Glomerular visceral epithelial cell (primary cell): ENCODE measurements around the gene USB1.

Experiments used
- DNase-seq: peaks from one replicate; pipeline ENCODE4 v3.0.0-alpha.2; 2016; ENCODE audit errors: extremely low spot score

Gene USB1

DNA sequence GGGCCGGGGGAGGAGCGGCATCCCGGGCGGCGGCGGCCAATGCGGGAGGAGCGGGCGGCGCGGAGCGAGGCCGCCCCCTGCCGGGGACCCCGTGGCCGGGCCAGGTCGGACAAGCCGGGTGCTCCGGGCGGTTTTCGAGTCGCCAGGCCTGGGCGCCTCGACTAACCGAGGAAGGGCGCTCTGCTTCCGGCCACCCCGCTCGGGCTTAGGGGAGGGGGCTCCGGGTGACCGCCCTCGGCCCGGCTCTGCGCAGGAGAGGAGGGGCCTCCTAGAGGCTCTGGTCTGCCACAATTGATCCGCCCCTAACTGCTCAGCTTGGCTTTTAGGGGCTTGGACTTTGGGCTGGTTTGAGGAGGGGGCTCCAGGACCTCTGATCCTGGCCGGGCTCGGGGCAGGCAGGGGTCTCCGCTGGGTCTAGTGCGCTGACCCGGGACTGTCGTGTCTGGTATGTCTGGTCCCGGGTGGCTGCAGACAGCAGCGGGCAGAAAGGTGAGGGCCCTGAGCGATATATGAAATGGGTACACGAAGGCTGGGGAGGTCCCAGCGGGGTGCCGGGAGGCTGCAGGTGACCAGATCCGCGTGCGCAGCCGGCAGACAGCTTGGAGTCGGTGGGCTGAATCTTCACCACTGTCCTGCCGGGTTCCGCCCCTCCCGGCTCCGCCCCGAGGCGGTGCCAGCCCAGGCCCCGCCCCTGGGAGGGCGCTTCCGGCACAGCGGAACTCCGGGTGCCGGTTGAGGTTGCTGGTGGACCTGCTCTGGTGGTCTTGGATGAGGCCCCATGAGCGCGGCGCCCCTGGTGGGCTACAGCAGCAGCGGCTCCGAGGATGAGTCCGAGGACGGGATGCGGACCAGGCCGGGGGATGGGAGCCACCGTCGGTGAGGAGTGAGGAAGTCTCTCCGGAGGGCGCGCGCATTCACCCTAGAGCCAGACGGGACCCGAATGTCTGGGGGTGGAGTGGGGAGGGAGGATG, at the start of gene USB1:
USB1 (plus strand) TSS at position 702 of the 971 bp plus-strand sequence; CDS start at position 779, 77 bp downstream.
- peak; percentile 86 for DNase-seq

DNA sequence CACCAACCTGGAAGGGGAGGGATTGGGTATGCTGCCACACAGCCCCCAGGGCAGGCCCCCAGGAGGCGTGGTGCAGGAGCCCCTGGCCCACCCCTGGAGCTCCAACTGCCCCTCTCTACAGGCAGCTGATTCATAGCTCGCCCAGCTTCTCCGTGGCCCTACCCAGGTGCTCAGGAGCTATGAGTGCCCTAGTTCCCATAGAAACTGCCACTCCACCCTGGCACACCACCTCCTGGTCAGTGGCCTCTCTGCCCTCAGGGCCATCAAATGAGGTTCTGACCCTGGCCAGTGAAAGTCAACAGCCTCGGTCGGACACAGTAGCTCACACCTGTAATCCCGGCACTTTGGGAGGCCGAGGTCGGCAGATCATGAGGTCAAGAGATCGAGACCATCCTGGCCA, 48.3 kb upstream of the USB1 start:
- DNase-seq = no peak

DNA sequence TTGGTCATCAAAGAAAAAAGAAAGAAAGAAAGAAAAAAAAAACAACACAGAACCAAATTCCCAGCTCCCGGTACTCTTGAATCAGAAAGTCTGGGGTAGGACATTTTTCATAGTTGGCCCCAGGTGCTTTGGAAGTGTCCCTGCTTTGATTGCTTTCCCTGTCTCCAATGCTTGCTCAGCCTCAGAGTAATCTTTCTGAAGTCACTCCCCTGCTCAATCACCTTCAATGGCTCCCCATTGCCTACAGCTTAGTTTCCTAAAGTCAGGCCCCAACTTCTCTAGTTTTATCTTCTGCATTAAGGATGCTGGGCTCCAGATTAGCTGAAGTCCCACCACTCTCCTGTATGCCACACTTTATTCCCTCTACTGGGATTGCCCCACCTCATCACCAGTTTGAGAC, 47.4 kb upstream of the USB1 start:
- DNase-seq = no peak

GRCh38 chr16:57955572-57956188, 45.5 kb upstream of the USB1 start:
- DNase-seq = no peak

DNA sequence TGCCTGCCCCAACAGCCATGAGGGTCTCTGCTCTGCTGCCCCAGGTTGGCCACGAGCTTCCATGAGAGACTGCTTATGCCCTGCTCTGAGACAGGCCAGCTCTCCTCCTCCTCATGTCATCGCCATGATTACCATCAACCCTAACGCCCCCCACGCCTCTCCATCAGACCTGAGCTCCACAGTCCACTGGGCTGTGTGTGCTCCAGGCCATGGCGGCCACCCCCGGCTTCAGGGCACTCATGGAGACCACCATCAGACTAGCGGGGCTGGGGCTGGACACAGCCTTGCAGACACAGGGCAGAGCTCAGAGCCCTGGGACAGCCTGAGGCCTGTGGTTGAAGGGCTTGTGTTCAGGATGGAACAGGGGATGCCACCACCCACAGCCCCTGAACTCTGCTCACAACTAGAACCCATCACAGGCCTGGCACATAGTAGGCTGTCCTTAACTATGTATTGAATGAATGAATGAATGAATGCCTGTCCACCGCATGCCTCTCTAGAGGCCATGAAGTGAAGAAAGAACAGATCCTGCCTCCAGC, 44.9 kb upstream of the USB1 start:
- DNase-seq = no peak

- no peak for DNase-seq
Observed at GRCh38 chr16:57956924-57957672, 44.1 kb upstream of the USB1 start.

GRCh38 chr16:57957673-57958392, 43.4 kb upstream of the USB1 start:
- DNase-seq = no peak

DNA sequence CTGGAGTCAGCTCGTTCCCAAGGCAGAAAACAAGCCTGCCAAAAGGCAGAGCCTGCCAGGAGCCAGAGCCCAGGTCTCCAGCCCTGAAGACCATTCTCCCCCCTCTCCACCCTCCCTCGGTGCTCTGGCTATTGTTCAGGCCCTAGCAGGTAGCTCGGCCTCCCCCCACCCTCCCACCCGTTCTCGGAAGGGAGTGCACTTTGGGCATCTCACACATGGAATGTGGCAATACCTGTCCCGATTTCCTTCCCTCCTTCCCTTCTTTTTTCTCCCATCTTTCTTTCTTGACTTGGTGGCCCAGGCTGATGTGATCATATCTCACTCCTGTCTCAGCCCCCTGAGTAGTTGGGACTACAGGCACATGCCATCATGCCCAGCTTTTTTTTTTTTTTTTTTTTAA, 42.7 kb upstream of the USB1 start:
- DNase-seq = no peak

DNA sequence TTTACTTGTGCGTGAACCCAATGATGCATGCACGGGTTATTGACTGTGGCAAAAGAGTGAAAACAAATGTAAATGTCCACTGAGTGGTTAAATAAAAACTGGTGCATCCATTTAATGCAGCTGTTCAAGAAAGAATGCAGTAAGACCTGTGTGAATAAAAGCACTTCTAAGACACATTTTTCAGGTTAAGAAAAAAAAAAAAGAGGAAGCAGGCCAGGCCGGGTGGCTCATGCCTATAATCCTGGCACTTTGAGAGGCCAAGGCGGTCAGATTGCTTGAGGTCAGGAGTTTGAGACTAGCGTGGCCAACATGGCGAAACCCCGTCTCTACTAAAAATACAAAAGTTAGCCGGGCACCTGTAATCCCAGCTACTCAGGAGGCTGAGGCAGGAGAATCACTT, 42.1 kb upstream of the USB1 start:
- DNase-seq = no peak

- no peak for DNase-seq
Observed at GRCh38 chr16:57959804-57960203, 41.4 kb upstream of the USB1 start.

DNA sequence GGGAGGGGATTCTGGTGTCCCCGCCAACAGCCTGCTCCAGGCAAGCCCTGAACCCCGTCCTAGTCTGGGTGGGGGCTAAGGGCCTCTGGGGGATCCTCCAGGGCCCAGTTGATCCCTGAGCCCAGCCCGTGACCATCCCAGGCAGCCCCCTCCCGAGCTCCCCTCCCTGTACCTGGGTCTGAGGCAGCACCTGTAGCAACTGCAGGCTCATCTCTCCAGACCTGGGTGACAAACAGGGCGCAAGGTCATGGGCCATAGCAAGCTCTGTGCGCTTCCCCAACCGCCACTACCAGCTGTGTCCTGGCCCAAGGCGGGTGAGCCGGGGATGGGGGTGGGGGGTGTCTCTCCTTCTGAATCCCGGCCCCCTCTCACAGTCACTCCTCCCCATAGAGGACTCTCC, 40.9 kb upstream of the USB1 start:
- no peak for DNase-seq

- no peak for DNase-seq
Observed at GRCh38 chr16:57960826-57961472, 40.3 kb upstream of the USB1 start.

DNA sequence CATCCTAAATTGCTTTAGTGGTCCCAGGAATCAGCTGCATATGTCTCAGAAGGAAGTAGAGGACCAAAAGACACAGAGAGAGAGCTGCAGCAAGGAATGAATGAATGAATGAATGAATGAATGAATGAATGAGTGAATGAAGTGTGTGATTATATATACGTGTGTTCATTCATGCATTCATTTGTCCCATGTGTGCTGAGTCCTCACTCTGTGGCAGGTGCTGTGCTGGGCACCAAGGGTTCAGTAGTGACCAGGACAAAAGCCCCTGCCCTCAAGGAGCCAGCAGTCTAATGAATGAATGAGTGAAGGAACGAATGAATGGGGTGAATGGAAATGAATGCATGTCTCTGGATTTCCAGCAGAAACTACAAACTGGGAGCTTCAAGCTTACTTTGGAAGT, 39.7 kb upstream of the USB1 start:
- DNase-seq = no peak

GRCh38 chr16:57962046-57962445, 39.2 kb upstream of the USB1 start:
- DNase-seq = no peak

GRCh38 chr16:57962756-57963155, 38.5 kb upstream of the USB1 start:
- no peak for DNase-seq

GRCh38 chr16:57964157-57964700, 37.0 kb upstream of the USB1 start:
- no peak for DNase-seq

- DNase-seq = no peak
Observed at GRCh38 chr16:57966204-57966771, 34.9 kb upstream of the USB1 start.

- no peak for DNase-seq
Observed at GRCh38 chr16:57966986-57967385, 34.2 kb upstream of the USB1 start.

- DNase-seq = no peak
Observed at GRCh38 chr16:57967916-57968315, 33.3 kb upstream of the USB1 start.

DNA sequence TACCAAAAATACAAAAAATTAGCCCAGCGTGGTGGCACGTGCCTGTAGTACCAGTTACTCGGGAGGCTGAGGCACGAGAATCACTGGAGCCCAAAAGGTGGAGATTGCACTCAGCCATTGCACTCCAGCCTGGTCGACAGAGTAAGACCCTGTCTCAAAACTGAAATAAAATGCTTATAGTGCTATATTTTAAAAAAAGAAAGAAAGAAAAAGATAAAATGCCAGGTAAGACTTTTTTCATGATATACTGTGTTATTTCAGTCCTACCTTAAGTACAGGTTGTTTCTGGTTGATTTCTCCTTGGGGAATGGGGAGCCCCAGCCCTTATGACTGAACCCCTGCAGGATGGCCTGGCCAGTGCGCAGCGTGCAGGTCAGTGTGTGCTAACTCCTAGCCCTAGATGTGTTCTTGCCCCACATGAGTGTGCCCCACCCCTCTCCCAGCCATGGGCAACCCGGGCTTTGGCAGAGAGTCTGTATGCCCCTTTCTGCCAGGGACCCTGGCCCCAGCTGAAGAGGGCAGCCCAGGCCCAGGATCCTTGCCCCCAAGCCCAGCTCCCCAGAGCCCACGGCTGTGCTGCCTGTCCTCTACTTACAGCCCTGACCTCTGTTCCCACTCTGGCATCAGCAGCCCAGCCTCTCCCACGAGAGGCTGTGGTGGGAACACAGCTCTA, 31.6 kb upstream of the USB1 start:
- DNase-seq = no peak
